Neural cell (in vitro differentiated cells): ENCODE measurements around the gene GNB2.

ENCODE experiments used
- EP300 ChIP-seq: fragments of 450-650 bp; conservative IDR thresholded peaks from 2 replicates; pipeline ENCODE4 v1.6.1; 2014; ENCODE audit warnings: antibody characterized with exemption, mild to moderate bottlenecking, moderate library complexity; ENCODE audit not compliant: poor library complexity, severe bottlenecking
- EZH2 ChIP-seq: fragments of 200-600, 300-800 bp; shearing (Covaris generic), sonication (generic); IDR thresholded peaks from 2 replicates; pipeline ENCODE4 v1.6.1; 2014; ENCODE audit warnings: antibody characterized with exemption, low read length, borderline replicate concordance, mild to moderate bottlenecking; ENCODE audit not compliant: insufficient read depth, poor library complexity, severe bottlenecking
- MXI1 ChIP-seq: fragments of 450-650 bp; conservative IDR thresholded peaks from 2 replicates; pipeline ENCODE4 v1.6.1; 2014; ENCODE audit warnings: antibody characterized with exemption, mild to moderate bottlenecking; ENCODE audit not compliant: poor library complexity, severe bottlenecking
- POLR2AphosphoS5 ChIP-seq: IDR thresholded peaks from 2 replicates; pipeline ENCODE4 v1.6.1; 2012
- RAD21 ChIP-seq: fragments of 450-650 bp; conservative IDR thresholded peaks from 2 replicates; pipeline ENCODE4 v1.6.1; 2014; ENCODE audit warnings: antibody characterized with exemption, mild to moderate bottlenecking, moderate library complexity
- REST ChIP-seq: IDR thresholded peaks from 2 replicates; pipeline ENCODE4 v1.6.1; 2012; ENCODE audit warnings: borderline replicate concordance
- SMC3 ChIP-seq: fragments of 450-650 bp; conservative IDR thresholded peaks from 2 replicates; pipeline ENCODE4 v1.6.1; 2014; ENCODE audit warnings: antibody characterized with exemption, mild to moderate bottlenecking, moderate library complexity; ENCODE audit not compliant: poor library complexity
- TAF1 ChIP-seq: IDR thresholded peaks from 2 replicates; pipeline ENCODE4 v1.6.1; 2012; ENCODE audit warnings: low read depth
- TF ChIP-seq, protein P1 (sequence below): fragments of 450-650 bp; IDR thresholded peaks from 2 replicates; pipeline ENCODE4 v1.5.1; 2014; ENCODE audit warnings: antibody characterized with exemption, mild to moderate bottlenecking, moderate library complexity; ENCODE audit not compliant: poor library complexity, severe bottlenecking

DNA sequence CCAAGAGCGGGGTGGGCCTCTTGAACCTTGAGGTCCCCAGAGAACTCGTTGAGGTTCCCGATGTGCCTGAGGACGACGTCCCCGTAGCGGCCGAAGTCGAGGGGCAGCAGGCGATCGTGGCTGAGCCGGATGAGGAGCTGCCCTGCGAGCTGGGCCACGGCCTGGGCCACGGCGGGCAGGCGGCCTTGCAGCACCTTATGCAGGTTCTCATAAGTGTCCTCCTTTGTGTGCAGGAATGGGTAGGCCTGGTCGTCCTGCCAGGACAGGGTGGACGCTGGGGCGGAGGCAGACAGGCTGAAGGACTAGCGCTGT is 46.3 kb upstream of the GNB2 start:
- TF ChIP-seq, protein P1, sequence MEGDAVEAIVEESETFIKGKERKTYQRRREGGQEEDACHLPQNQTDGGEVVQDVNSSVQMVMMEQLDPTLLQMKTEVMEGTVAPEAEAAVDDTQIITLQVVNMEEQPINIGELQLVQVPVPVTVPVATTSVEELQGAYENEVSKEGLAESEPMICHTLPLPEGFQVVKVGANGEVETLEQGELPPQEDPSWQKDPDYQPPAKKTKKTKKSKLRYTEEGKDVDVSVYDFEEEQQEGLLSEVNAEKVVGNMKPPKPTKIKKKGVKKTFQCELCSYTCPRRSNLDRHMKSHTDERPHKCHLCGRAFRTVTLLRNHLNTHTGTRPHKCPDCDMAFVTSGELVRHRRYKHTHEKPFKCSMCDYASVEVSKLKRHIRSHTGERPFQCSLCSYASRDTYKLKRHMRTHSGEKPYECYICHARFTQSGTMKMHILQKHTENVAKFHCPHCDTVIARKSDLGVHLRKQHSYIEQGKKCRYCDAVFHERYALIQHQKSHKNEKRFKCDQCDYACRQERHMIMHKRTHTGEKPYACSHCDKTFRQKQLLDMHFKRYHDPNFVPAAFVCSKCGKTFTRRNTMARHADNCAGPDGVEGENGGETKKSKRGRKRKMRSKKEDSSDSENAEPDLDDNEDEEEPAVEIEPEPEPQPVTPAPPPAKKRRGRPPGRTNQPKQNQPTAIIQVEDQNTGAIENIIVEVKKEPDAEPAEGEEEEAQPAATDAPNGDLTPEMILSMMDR, result no peak
- TF ChIP-seq EZH2 (no peak), EP300 (no peak), RAD21 (no peak), POLR2AphosphoS5 (no peak), TAF1 (no peak), REST (no peak), SMC3 (no peak), MXI1 (no peak)
